Activated T-helper 1 cell treated with anti-CD3 and anti-CD28 coated beads, Interleukin-12 subunit alpha, Interleukin-12 subunit beta, Interleukin-2, Interleukin-4 antibody, amounts not matched to agents 30 ng/mL and 10 ng/mL and 1 ng/mL, durations not matched to agents 14 hours and 24 hours and 36 hours (primary cell): ENCODE data around the gene OSBP2. TPM values are rescaled to one million over a fixed set of nuclear protein-coding genes. Genes with fewer than 3 reads are reported as not detected.
"Not testable (repeated sequence)": the region's sequence is repeated elsewhere in the genome, so short reads cannot be mapped to it uniquely, and the experiment has no call there.

Experiments used
- DNase-seq: peaks from one replicate; pipeline ENCODE4 v3.0.0; 2021; ENCODE audit warnings: low spot score
- H3K27ac Mint-ChIP-seq: one replicate; pipeline ENCODE4 v1.8.0; 2021; ENCODE audit warnings: mild to moderate bottlenecking, mixed read lengths
- H3K27me3 Mint-ChIP-seq: one replicate; pipeline ENCODE4 v1.8.0; 2022; ENCODE audit warnings: mild to moderate bottlenecking, moderate library complexity, mixed read lengths; ENCODE audit not compliant: insufficient read depth
- H3K36me3 Mint-ChIP-seq: one replicate; pipeline ENCODE4 v1.8.0; 2021; ENCODE audit warnings: low read depth, mixed read lengths
- H3K4me1 Mint-ChIP-seq: one replicate; pipeline ENCODE4 v1.8.0; 2021; ENCODE audit warnings: low read depth, mixed read lengths
- H3K4me3 Mint-ChIP-seq: one replicate; pipeline ENCODE4 v1.8.0; 2021; ENCODE audit warnings: mild to moderate bottlenecking, moderate library complexity, mixed read lengths
- H3K9me3 Mint-ChIP-seq: one replicate; pipeline ENCODE4 v1.8.0; 2021; ENCODE audit warnings: mixed read lengths
- intact Hi-C: fragments of 100-400 bp; cut with micrococcal nuclease; formaldehyde crosslinking; loops from one replicate; pipeline ENCODE4 v1.15.1; 2024
- total RNA-seq: library from RNA; stranded (reverse); gene quantifications from 2 replicates; pipeline ENCODE4 v1.2.3, GENCODE V29; 2022

Gene OSBP2
- total RNA-seq, 1 donor from 2014 or later: 1.6 TPM

- Mint-ChIP-seq H3K27ac (no peak overlapping the region), H3K4me3 (peak overlapping the region; percentile 93), H3K27me3 (peaks cover 7% of the 10 kb centered on the region), H3K9me3 (no peaks in the 10 kb centered on the region), H3K4me1 (peaks cover 32% of the 10 kb centered on the region), H3K36me3 (peaks cover 31% of the 10 kb centered on the region)
- intact Hi-C loops: loop anchor here (10.0 kb wide), 1 partner anchor 549 kb away; the partner anchor contains the start of gene LIMK2
- no peak for DNase-seq
Observed at GRCh38 chr22:30665786-30666185, 28.9 kb upstream of the OSBP2 start.

GRCh38 chr22:30667107-30667493 is 27.6 kb upstream of the OSBP2 start:
- DNase-seq: no peak
- peaks cover 32% of the 10 kb centered on the region for H3K4me1 Mint-ChIP-seq
- intact Hi-C loops: loop anchor here (1.0 to 10.0 kb wide), 7 partner anchors 18 to 548 kb away; partner anchors contain the start of genes LIMK2 and OSBP2
- no peaks in the 10 kb centered on the region for H3K9me3 Mint-ChIP-seq
- peaks cover 7% of the 10 kb centered on the region for H3K27me3 Mint-ChIP-seq
- peak overlapping the region; percentile 80 for H3K27ac Mint-ChIP-seq
- peaks cover 29% of the 10 kb centered on the region for H3K36me3 Mint-ChIP-seq
- H3K4me3 Mint-ChIP-seq: peak overlapping the region; percentile 93

GRCh38 chr22:30667494-30668385 is 26.9 kb upstream of the OSBP2 start, which contains the start of gene DUSP18:
DUSP18 (minus strand) TSS chr22:30667875; CDS start chr22:30664003, 3,872 bp downstream.
- Mint-ChIP-seq H3K27ac (peak within 1 kb of the TSS; percentile 83), H3K9me3 (no peaks in the 10 kb centered on the region), H3K4me3 (peak within 1 kb of the TSS; percentile 93), H3K27me3 (peaks cover 7% of the 10 kb centered on the region), H3K4me1 (peaks cover 32% of the 10 kb centered on the region), H3K36me3 (peaks cover 26% of the 10 kb centered on the region)
- intact Hi-C loops: loop anchor here (1.0 to 10.0 kb wide), 7 partner anchors 18 to 547 kb away; partner anchors contain the start of genes LIMK2 and OSBP2
- peak; percentile 92 for DNase-seq

- no peaks in the 10 kb centered on the region for H3K9me3 Mint-ChIP-seq
- intact Hi-C loops: loop anchor here (10.0 kb wide), 1 partner anchor 546 kb away; the partner anchor contains the start of gene LIMK2
- H3K4me1 Mint-ChIP-seq: peaks cover 32% of the 10 kb centered on the region
- H3K4me3 Mint-ChIP-seq: peak overlapping the region; percentile 93
- H3K36me3 Mint-ChIP-seq: peaks cover 20% of the 10 kb centered on the region
- peaks cover 7% of the 10 kb centered on the region for H3K27me3 Mint-ChIP-seq
- no peak for DNase-seq
- H3K27ac Mint-ChIP-seq: peak overlapping the region; percentile 50
Observed at GRCh38 chr22:30668386-30668710, 26.3 kb upstream of the OSBP2 start.

- H3K36me3 Mint-ChIP-seq: peaks cover 1% of the 10 kb centered on the region
- H3K4me3 Mint-ChIP-seq: no peak overlapping the region
- no peak for DNase-seq
- H3K4me1 Mint-ChIP-seq: peaks cover 19% of the 10 kb centered on the region
- intact Hi-C loops: no loop called here
- peaks cover 9% of the 10 kb centered on the region for H3K27me3 Mint-ChIP-seq
- no peaks in the 10 kb centered on the region for H3K9me3 Mint-ChIP-seq
- H3K27ac Mint-ChIP-seq: no peak overlapping the region
Observed at GRCh38 chr22:30671071-30671470, 23.6 kb upstream of the OSBP2 start.

- Mint-ChIP-seq H3K27me3 (peaks cover 17% of the 10 kb centered on the region), H3K27ac (no peak overlapping the region), H3K36me3 (no peaks in the 10 kb centered on the region)
Observed at GRCh38 chr22:30673136-30673535, 21.5 kb upstream of the OSBP2 start.

GRCh38 chr22:30674482-30674881 is 20.2 kb upstream of the OSBP2 start:
- H3K9me3 Mint-ChIP-seq: no peaks in the 10 kb centered on the region

More at GRCh38 chr22:30673136-30673535, 21.5 kb upstream of the OSBP2 start:
- Mint-ChIP-seq H3K9me3 (no peaks in the 10 kb centered on the region), H3K4me1 (peaks cover 7% of the 10 kb centered on the region), H3K4me3 (no peak overlapping the region)
- no peak for DNase-seq
- intact Hi-C loops: no loop called here

GRCh38 chr22:30675436-30675835 is 19.2 kb upstream of the OSBP2 start:
- DNase-seq: no peak
- no peaks in the 10 kb centered on the region for H3K9me3 Mint-ChIP-seq
- intact Hi-C loops: no loop called here
- H3K4me3 Mint-ChIP-seq: no peak overlapping the region
- peaks cover 8% of the 10 kb centered on the region for H3K4me1 Mint-ChIP-seq
- H3K27ac Mint-ChIP-seq: no peak overlapping the region
- H3K27me3 Mint-ChIP-seq: peaks cover 12% of the 10 kb centered on the region
- H3K36me3 Mint-ChIP-seq: no peaks in the 10 kb centered on the region

More at GRCh38 chr22:30674482-30674881, 20.2 kb upstream of the OSBP2 start:
- H3K4me1 Mint-ChIP-seq: peaks cover 6% of the 10 kb centered on the region
- intact Hi-C loops: no loop called here
- no peak for DNase-seq
- H3K27me3 Mint-ChIP-seq: peaks cover 12% of the 10 kb centered on the region
- H3K4me3 Mint-ChIP-seq: no peak overlapping the region
- H3K36me3 Mint-ChIP-seq: no peaks in the 10 kb centered on the region
- H3K27ac Mint-ChIP-seq: no peak overlapping the region

- H3K4me1 Mint-ChIP-seq, intact Hi-C loops, H3K9me3 Mint-ChIP-seq, H3K27me3 Mint-ChIP-seq, H3K36me3 Mint-ChIP-seq, H3K4me3 Mint-ChIP-seq, H3K27ac Mint-ChIP-seq, DNase-seq: not testable (repeated sequence)
Observed at GRCh38 chr22:30676565-30676964, 18.1 kb upstream of the OSBP2 start.

- peaks cover 16% of the 10 kb centered on the region for H3K27me3 Mint-ChIP-seq
- H3K4me3 Mint-ChIP-seq, H3K4me1 Mint-ChIP-seq, DNase-seq, H3K9me3 Mint-ChIP-seq, H3K36me3 Mint-ChIP-seq, H3K27ac Mint-ChIP-seq, intact Hi-C loops: not testable (repeated sequence)
Observed at GRCh38 chr22:30679895-30680690, 14.6 kb upstream of the OSBP2 start.

GRCh38 chr22:30680991-30681770 is 13.5 kb upstream of the OSBP2 start:
- Mint-ChIP-seq H3K4me1 (peaks cover 8% of the 10 kb centered on the region), H3K36me3 (no peaks in the 10 kb centered on the region), H3K27me3 (peaks cover 12% of the 10 kb centered on the region), H3K27ac (no peak overlapping the region), H3K4me3 (no peak overlapping the region), H3K9me3 (no peaks in the 10 kb centered on the region)
- intact Hi-C loops: no loop called here
- no peak for DNase-seq

GRCh38 chr22:30681831-30682230 is 12.8 kb upstream of the OSBP2 start:
- Mint-ChIP-seq H3K4me1 (peaks cover 8% of the 10 kb centered on the region), H3K27ac (no peak overlapping the region), H3K4me3 (no peak overlapping the region), H3K36me3 (no peaks in the 10 kb centered on the region), H3K27me3 (peaks cover 10% of the 10 kb centered on the region), H3K9me3 (no peaks in the 10 kb centered on the region)
- intact Hi-C loops: no loop called here
- no peak for DNase-seq
